Central memory CD8-positive, alpha-beta T cell (primary cell): ENCODE results near the gene CCDC174.
"Not testable (repeated sequence)": the region's sequence is repeated elsewhere in the genome, so short reads cannot be mapped to it uniquely, and the experiment has no call there.

Source experiments
- ATAC-seq: fragments of 150-1000 bp; cut with Tn5 transposase; replicated peaks from 2 replicates; pipeline ENCODE4 v1.10.0; 2022; ENCODE audit warnings: mild to moderate bottlenecking, moderate FRiP score, moderate number of reproducible peaks; ENCODE audit not compliant: poor library complexity, severe bottlenecking; ENCODE audit errors: extremely low read depth
- DNase-seq, 2 donors: peaks; one replicate each; pipeline ENCODE4 v3.0.0; 2021; ENCODE audit warnings: low spot score in 2 of 2
- H3K27ac Mint-ChIP-seq: one replicate; pipeline ENCODE4 v1.8.0; 2022; ENCODE audit warnings: low read depth, mild to moderate bottlenecking, moderate library complexity, mixed read lengths
- H3K27me3 Mint-ChIP-seq: one replicate; pipeline ENCODE4 v1.8.0; 2022; ENCODE audit warnings: mixed read lengths
- H3K36me3 Mint-ChIP-seq: one replicate; pipeline ENCODE4 v1.8.0; 2022; ENCODE audit warnings: mild to moderate bottlenecking, moderate library complexity, mixed read lengths; ENCODE audit not compliant: insufficient read depth
- H3K4me1 Mint-ChIP-seq: one replicate; pipeline ENCODE4 v1.8.0; 2022; ENCODE audit warnings: mixed read lengths
- H3K4me3 Mint-ChIP-seq: one replicate; pipeline ENCODE4 v1.8.0; 2022; ENCODE audit warnings: mild to moderate bottlenecking, moderate library complexity, mixed read lengths
- H3K9me3 Mint-ChIP-seq: one replicate; pipeline ENCODE4 v1.8.0; 2022; ENCODE audit warnings: mixed read lengths

Gene CCDC174

DNA sequence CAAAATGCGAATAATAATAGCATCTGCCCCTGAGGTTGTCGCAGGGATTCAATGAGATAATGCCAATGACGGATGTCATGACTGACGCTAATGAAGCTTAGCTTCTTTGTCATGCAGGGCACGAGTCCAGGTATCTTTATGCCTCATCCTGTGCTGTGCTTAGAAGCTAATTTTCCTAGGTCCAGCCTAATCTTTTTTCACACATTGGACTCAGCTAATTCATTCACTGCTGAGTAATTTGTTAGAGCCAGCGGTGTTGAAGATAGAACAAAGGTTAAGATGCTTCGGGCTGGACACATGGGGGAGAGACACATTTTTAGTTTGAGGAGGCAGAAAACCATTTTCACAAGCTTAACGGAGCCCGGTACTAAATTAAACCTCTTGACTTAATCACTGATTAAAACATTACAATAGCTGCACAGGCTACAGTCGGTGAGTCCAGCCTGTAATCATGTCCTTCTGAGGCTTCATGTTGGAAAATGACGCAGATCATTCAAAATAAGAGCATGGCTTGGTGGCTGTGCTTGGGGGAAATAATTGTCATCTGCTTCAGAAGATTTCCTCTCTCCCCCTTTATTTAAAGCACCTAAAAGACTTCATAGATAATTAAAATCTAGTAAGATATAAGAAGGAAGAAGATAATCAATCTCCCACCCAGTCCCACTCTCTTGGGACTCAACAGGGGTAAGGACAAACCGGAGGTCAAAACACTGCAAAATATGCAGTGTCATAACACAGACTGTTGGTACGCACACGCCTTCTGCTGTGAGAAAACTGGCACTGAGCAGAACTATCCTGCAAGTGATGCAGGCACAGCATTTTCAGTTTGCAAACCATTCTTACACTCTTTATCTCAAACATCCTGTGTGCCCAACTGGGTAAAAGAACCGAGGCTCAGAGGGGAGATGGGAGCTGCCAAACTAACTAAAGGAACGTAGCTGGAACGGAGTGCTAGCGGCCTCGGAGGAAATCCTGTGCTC lies 3.3 kb upstream of the CCDC174 start:
- ATAC-seq (no peak), DNase-seq (no peak)
- H3K27ac Mint-ChIP-seq: no peak overlapping the region
- peaks cover 26% of the 10 kb centered on the region for H3K4me1 Mint-ChIP-seq
- H3K36me3 Mint-ChIP-seq: peaks cover 11% of the 10 kb centered on the region
- H3K4me3 Mint-ChIP-seq: no peak overlapping the region
- H3K27me3 Mint-ChIP-seq: peaks cover 6% of the 10 kb centered on the region
- H3K9me3 Mint-ChIP-seq: no peaks in the 10 kb centered on the region

DNA sequence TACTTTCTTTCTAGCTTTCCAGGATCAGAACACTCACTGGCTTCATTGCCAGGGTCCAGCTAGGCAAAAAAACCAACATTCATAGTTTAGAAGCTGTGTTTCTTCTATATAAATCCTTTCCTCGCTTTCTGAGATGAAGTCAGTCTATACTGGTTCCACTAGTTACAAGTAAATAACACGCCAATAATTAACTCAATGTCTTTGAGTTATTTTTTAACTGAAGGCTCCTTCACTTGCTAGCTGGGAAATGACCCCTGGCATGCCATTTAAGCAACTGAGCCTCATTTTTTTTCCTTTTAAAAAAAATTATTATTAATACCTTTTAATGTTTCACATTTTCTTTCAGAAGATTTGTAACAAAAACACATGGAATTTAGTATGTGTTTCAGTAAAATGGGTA lies 2.1 kb upstream of the CCDC174 start:
- H3K27ac Mint-ChIP-seq: no peak overlapping the region
- DNase-seq (no peak), ATAC-seq (no peak)
- H3K36me3 Mint-ChIP-seq: peaks cover 13% of the 10 kb centered on the region
- H3K27me3 Mint-ChIP-seq: no peaks in the 10 kb centered on the region
- no peak overlapping the region for H3K4me3 Mint-ChIP-seq
- H3K9me3 Mint-ChIP-seq: no peaks in the 10 kb centered on the region
- H3K4me1 Mint-ChIP-seq: peaks cover 34% of the 10 kb centered on the region

GRCh38 chr3:14650193-14650592 lies 1.4 kb upstream of the CCDC174 start:
- Mint-ChIP-seq H3K27me3 (no peaks in the 10 kb centered on the region), H3K27ac (peak overlapping the region; percentile 99), H3K9me3 (no peaks in the 10 kb centered on the region), H3K4me1 (peaks cover 34% of the 10 kb centered on the region), H3K36me3 (peaks cover 19% of the 10 kb centered on the region), H3K4me3 (peak overlapping the region; percentile 91)
- ATAC-seq (no peak), DNase-seq (no peak)

DNA sequence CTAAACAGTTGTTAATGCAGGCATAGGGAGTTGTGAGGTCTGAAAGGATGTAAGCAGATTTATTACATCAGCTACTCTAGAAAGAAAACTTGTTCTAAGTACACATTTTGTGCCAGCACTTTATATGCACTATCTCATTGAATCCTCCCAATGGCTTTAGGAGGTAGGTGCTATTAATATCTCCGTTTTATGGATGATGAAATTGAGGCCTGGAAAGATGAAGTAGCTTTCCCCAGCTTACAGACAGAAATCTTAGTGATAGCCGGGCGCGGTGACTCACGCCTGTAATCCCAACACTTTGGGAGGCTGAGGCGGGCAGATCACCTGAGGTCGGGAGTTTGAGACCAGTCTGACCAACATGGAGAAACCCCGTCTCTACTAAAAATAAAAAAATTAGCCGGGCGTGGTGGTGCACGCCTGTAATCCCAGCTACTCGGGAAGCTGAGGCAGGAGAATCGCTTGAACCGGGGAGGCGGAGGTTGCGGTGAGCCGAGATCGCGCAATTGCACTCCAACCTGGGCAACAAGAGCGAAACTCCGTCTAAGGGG lies 872 bp downstream of the CCDC174 start:
- not testable (repeated sequence) for H3K9me3 Mint-ChIP-seq, ATAC-seq, DNase-seq, H3K27me3 Mint-ChIP-seq
- Mint-ChIP-seq H3K4me1 (peaks cover 38% of the 10 kb centered on the region), H3K27ac (peak overlapping the region; percentile 99), H3K36me3 (peaks cover 39% of the 10 kb centered on the region), H3K4me3 (peak overlapping the region; percentile 91)

- peak overlapping the region; percentile 69 for H3K27ac Mint-ChIP-seq
- no peak overlapping the region for H3K4me3 Mint-ChIP-seq
- no peaks in the 10 kb centered on the region for H3K27me3 Mint-ChIP-seq
- peaks cover 41% of the 10 kb centered on the region for H3K4me1 Mint-ChIP-seq
- no peaks in the 10 kb centered on the region for H3K9me3 Mint-ChIP-seq
- DNase-seq: no peak
- ATAC-seq: no peak
- H3K36me3 Mint-ChIP-seq: peaks cover 76% of the 10 kb centered on the region
These were observed 6.0 kb downstream of the CCDC174 start for GRCh38 chr3:14657579-14657978.

DNA sequence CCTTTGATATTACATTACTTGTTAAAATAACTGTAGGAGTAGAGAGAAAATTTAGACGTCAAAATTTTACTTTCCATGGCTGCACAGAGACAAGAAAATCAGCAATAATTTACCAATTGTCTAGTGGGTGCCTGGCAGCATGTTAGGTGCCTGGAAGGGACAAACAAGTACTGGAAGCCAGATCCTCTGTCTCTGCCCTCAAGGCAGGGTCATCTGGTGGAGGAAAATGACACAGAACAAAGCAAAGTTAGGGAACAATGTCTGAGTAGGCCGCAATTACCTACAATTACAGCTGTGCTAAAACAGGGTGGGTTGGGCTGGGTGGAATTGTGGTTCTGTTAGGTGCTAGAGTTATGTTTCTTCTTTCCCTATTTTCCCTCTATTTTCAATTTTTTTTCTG lies 7.4 kb downstream of the CCDC174 start:
- Mint-ChIP-seq H3K27me3 (no peaks in the 10 kb centered on the region), H3K27ac (no peak overlapping the region), H3K4me3 (no peak overlapping the region), H3K36me3 (peaks cover 85% of the 10 kb centered on the region), H3K4me1 (peaks cover 28% of the 10 kb centered on the region), H3K9me3 (no peaks in the 10 kb centered on the region)
- ATAC-seq (no peak), DNase-seq (no peak)

GRCh38 chr3:14660942-14661341 lies 9.4 kb downstream of the CCDC174 start:
- Mint-ChIP-seq H3K27ac (peak overlapping the region; percentile 22), H3K9me3 (no peaks in the 10 kb centered on the region), H3K36me3 (peaks cover 88% of the 10 kb centered on the region), H3K4me3 (no peak overlapping the region), H3K4me1 (peaks cover 28% of the 10 kb centered on the region), H3K27me3 (no peaks in the 10 kb centered on the region)
- ATAC-seq (no peak), DNase-seq (no peak)

DNA sequence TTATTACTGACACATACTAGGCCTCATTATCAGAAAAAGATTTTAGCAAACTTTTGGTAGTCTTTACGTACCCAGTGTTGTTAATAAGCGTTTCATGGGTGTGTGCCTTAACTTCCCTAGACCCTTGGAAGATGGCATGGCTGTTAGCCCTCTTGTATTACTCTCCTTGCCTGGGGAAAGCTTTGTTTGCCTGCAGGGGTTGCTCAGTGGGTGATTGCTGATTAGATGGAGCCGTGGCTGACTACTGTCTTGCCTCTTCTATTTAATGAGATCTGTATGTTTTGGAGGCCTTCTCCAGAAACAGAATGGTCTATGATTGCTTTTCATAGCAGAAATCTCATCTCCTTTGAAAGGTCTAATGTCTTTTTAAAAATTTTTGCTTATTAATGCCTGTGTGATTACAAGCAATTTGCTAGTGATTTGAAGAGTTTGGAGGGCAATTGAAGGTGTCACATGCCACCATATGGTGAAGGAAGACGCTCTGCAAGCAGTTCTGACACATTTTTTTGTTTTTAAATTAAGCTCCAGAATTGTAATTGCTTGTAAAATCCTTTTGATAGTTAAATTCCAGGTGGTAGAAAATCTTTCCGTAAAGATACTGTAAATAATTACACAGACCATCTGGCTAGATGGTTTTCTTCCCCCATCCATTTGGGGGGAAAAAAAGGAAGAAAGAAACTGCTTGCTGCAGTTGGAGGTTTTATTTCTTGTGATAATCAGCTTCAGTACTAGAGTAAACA lies 12.0 kb downstream of the CCDC174 start:
- Mint-ChIP-seq H3K4me3 (no peak overlapping the region), H3K27me3 (no peaks in the 10 kb centered on the region), H3K4me1 (peaks cover 15% of the 10 kb centered on the region), H3K27ac (no peak overlapping the region), H3K36me3 (peaks cover 82% of the 10 kb centered on the region), H3K9me3 (no peaks in the 10 kb centered on the region)
- no peak for ATAC-seq
- DNase-seq: no peak

- no peak overlapping the region for H3K27ac Mint-ChIP-seq
- no peaks in the 10 kb centered on the region for H3K9me3 Mint-ChIP-seq
- no peaks in the 10 kb centered on the region for H3K27me3 Mint-ChIP-seq
- DNase-seq (no peak), ATAC-seq (no peak)
- peaks cover 82% of the 10 kb centered on the region for H3K36me3 Mint-ChIP-seq
- H3K4me3 Mint-ChIP-seq: no peak overlapping the region
- peaks cover 15% of the 10 kb centered on the region for H3K4me1 Mint-ChIP-seq
These were observed 12.6 kb downstream of the CCDC174 start for GRCh38 chr3:14664170-14664569.

GRCh38 chr3:14672588-14672987 lies 21.0 kb downstream of the CCDC174 start:
- ATAC-seq (no peak), DNase-seq (no peak)
- no peaks in the 10 kb centered on the region for H3K9me3 Mint-ChIP-seq
- H3K36me3 Mint-ChIP-seq: peaks cover 57% of the 10 kb centered on the region
- H3K4me3 Mint-ChIP-seq: no peak overlapping the region
- no peaks in the 10 kb centered on the region for H3K27me3 Mint-ChIP-seq
- H3K27ac Mint-ChIP-seq: peak overlapping the region; percentile 18
- H3K4me1 Mint-ChIP-seq: no peaks in the 10 kb centered on the region

DNA sequence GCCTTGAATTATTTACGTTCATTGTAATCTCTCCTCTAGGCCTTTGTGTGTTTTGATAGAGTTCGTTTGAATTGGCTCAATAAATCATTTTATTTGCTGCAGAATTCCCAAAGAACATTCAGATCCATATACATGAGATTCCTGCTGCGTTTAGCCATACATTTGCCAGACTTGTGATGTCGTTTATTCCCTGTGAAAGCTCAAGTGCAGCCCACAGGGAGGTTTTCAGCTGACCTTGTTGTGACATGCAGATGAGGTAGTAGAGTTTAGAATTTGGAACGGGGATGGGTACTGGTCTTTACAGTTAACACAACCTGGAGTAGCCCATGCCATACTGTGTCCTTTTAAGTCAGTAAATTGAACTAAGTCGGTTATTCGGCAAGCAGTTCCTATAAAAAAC lies 23.3 kb downstream of the CCDC174 start, which contains the start of gene C3orf20:
TSS of gene C3orf20 (plus strand) at position 301 of the 400 bp plus-strand sequence. CDS start 7,573 bp downstream, outside the sequence.
- ATAC-seq (no peak), DNase-seq (no peak)
- H3K27me3 Mint-ChIP-seq: no peaks in the 10 kb centered on the region
- H3K36me3 Mint-ChIP-seq: peaks cover 40% of the 10 kb centered on the region
- no peaks in the 10 kb centered on the region for H3K4me1 Mint-ChIP-seq
- H3K27ac Mint-ChIP-seq: no peak within 1 kb of the TSS
- H3K4me3 Mint-ChIP-seq: no peak within 1 kb of the TSS
- no peaks in the 10 kb centered on the region for H3K9me3 Mint-ChIP-seq

DNA sequence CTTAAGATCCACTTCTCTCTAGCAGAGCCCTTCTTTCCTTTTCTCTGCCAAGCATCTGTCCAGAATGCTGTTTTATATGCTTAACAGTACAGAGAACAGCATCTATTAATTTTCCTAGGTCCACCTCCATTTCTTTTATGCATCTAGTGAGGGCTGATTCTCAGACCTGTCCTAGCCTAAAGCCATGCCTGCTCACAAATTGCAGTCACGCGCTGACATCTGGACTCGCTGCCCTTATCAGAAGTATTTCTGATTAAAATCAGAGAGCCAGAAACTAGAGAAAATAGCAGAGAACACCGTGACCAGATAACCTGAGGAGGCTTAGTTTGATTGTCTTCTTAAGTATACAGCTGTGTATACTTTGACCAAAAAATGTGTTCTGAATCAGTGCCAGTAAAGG lies 25.3 kb downstream of the CCDC174 start:
- no peak for ATAC-seq
- no peaks in the 10 kb centered on the region for H3K27me3 Mint-ChIP-seq
- H3K4me3 Mint-ChIP-seq: no peak overlapping the region
- H3K36me3 Mint-ChIP-seq: peaks cover 19% of the 10 kb centered on the region
- no peak for DNase-seq
- H3K9me3 Mint-ChIP-seq: no peaks in the 10 kb centered on the region
- no peaks in the 10 kb centered on the region for H3K4me1 Mint-ChIP-seq
- no peak overlapping the region for H3K27ac Mint-ChIP-seq
